Measurements from ENCODE around the gene RAD23A. TPM values are rescaled to one million over a fixed set of nuclear protein-coding genes. Genes with fewer than 3 reads are reported as not detected.

Gene RAD23A
- total and polyA plus RNA-seq, 9 of the 15 experiments (the other 6 are each of a cell fraction or from before 2014, with no cell fraction given), result 9.5 to 181 (median 101) TPM

- peak; percentile 80 for TF ChIP-seq ZNF592 (IDR thresholded peaks at IDR 0.05)
- TF ChIP-seq POLR2AphosphoS2 (IDR thresholded peaks at IDR 0.05; ENCODE audit: low read length), result no peak
- no peak for TF ChIP-seq USF2 (CRISPR knock-in tag; IDR thresholded peaks at IDR 0.05)
- no peak for TF ChIP-seq ZNF407 (IDR thresholded peaks at IDR 0.05; ENCODE audit: low read depth)
- no peak for TF ChIP-seq GABPA (tag; conservative IDR thresholded peaks at IDR 0.05; ENCODE audit: low read depth)
- TF ChIP-seq ZC3H11A (IDR thresholded peaks at IDR 0.05; ENCODE audit: low read depth, low read length), result no peak
- no peak for TF ChIP-seq ZBTB43 (CRISPR knock-in tag; IDR thresholded peaks at IDR 0.05)
- no peak for TF ChIP-seq ZNF280B (CRISPR knock-in tag; IDR thresholded peaks at IDR 0.05)
- no peak for TF ChIP-seq TEAD2 (tag; IDR thresholded peaks at IDR 0.05)
Observed at GRCh38 chr19:12965017-12965811, 19.6 kb downstream of the RAD23A start (continued).

Measured in K562 (cell line).